ENCODE data around the gene SGCD.

DNA sequence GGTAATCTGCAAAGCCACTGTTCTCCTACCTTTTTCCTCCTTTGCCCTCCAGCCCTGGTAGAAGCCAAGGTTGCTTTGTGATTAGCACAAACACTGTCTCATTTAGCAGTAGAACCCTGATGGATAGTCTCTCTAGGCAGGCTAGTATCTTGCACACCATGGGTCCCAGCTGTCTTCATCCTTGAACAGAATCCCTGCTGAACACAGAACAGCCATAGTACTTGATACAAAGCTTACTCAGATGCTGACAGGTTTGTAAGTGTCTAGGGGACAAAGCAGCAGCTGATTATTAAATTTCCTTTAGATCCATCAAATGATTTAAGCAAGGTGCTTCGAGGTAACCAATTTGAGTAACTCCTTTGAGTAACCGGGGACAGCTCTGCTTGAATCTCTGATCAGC lies 359.4 kb downstream of the SGCD start:
- TF ChIP-seq, protein P1, sequence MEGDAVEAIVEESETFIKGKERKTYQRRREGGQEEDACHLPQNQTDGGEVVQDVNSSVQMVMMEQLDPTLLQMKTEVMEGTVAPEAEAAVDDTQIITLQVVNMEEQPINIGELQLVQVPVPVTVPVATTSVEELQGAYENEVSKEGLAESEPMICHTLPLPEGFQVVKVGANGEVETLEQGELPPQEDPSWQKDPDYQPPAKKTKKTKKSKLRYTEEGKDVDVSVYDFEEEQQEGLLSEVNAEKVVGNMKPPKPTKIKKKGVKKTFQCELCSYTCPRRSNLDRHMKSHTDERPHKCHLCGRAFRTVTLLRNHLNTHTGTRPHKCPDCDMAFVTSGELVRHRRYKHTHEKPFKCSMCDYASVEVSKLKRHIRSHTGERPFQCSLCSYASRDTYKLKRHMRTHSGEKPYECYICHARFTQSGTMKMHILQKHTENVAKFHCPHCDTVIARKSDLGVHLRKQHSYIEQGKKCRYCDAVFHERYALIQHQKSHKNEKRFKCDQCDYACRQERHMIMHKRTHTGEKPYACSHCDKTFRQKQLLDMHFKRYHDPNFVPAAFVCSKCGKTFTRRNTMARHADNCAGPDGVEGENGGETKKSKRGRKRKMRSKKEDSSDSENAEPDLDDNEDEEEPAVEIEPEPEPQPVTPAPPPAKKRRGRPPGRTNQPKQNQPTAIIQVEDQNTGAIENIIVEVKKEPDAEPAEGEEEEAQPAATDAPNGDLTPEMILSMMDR (IDR thresholded peaks at IDR 0.05) = no peak
- TF ChIP-seq POLR2A (IDR thresholded peaks at IDR 0.05) = no peak
